Measurements from ENCODE around the gene FGD1. TPM values are rescaled to one million over a fixed set of nuclear protein-coding genes. Genes with fewer than 3 reads are reported as not detected.

The FGD1 gene
- total and polyA plus RNA-seq, 2 donors (not counting 3 experiments of a cell fraction or from before 2014, with no cell fraction given) = 6.3 to 19.6 TPM

- intact Hi-C loops (cut with micrococcal nuclease) (loop anchor here (1.0 to 10.0 kb wide), 8 partner anchors 43 to 396 kb away; partner anchors contain the start of genes GNL3L, MAGED2, PHF8 and WNK3), dilution Hi-C loops (cut with MboI; ENCODE audit: extremely low pct_ligation_motif_present, low sequenced_read_pairs) (no loop called here)
- Histone ChIP-seq H3K79me2 (ENCODE audit: control insufficient read depth, insufficient read depth, low read length) (peaks cover 31% of the 10 kb centered on the region), H3K4me2 (ENCODE audit: insufficient read depth, low read length) (peak within 1 kb of the TSS; percentile 98), H3K4me3 (replicated peaks in 1 of 3; ENCODE audit: insufficient read depth in 1 of 3, low read depth in 1 of 3, low read length in 3 of 3) (peak within 1 kb of the TSS; percentile 89 to 97 (median 94)), H3K9me3 (replicated peaks; ENCODE audit: control insufficient read depth, insufficient read depth, low read length) (no peaks in the 10 kb centered on the region), H3K27ac (ENCODE audit: insufficient read depth, low read depth, low read length) (peak within 1 kb of the TSS; percentile 45), H3K9me1 (replicated peaks; ENCODE audit: control insufficient read depth, extremely low read depth, insufficient read depth, low read length) (no peaks in the 10 kb centered on the region), H2AFZ (ENCODE audit: low read depth, low read length) (peak within 1 kb of the TSS; percentile 72), H3K27me3 (ENCODE audit: control insufficient read depth in 2 of 2, insufficient read depth in 2 of 2, low read length in 2 of 2) (no peaks in the 10 kb centered on the region), H3K36me3 (ENCODE audit: control insufficient read depth in 2 of 2, extremely low read depth in 1 of 2, insufficient read depth in 2 of 2, low read length in 2 of 2) (peaks cover 0 to 9% of the 10 kb centered on the region in 2 experiments), H3K9ac (replicated peaks; ENCODE audit: extremely low read depth, insufficient read depth, low read length) (peak within 1 kb of the TSS; percentile 75), H3K4me1 (ENCODE audit: control insufficient read depth, extremely low read depth, insufficient read depth, low read length) (peaks cover 12% of the 10 kb centered on the region), H4K20me1 (replicated peaks; ENCODE audit: control insufficient read depth, extremely low read depth, insufficient read depth, low read length) (no peaks in the 10 kb centered on the region)
- TF ChIP-seq POLR2AphosphoS5 (IDR thresholded peaks at IDR 0.05; ENCODE audit: insufficient read depth, low read depth, low read length) (peak; percentile 66), POLR2A (IDR thresholded peaks at IDR 0.05; ENCODE audit: low read depth, low read length) (peak; percentile 28), JUN (IDR thresholded peaks at IDR 0.05; ENCODE audit: borderline replicate concordance, insufficient read depth, insufficient read length, low read depth) (no peak), CTCF (IDR thresholded peaks at IDR 0.05; ENCODE audit: extremely low read depth in 1 of 2, insufficient read depth in 1 of 2, low read depth in 1 of 2, low read length in 2 of 2) (peak in 1 of 2 donors; percentile 8)
- TF ChIP-seq, protein P1, sequence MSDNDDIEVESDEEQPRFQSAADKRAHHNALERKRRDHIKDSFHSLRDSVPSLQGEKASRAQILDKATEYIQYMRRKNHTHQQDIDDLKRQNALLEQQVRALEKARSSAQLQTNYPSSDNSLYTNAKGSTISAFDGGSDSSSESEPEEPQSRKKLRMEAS (IDR thresholded peaks at IDR 0.05; ENCODE audit: insufficient read depth, insufficient read length) = peak; percentile 74
- BruUV-seq (replicated peaks) = TSS peak; percentile 31
- FAIRE-seq (peak; percentile 99), DNase-seq (ENCODE audit: low read depth, low spot score) (peak; percentile 87)
- POLR2A ChIA-PET = interaction anchor here (0.6 to 1.0 kb wide), 3 partner anchors 82 to 396 kb away, joined by 3 to 4 read pairs (median 4); partner anchors contain the start of genes GNL3L, PHF8 and WNK3
- CTCF ChIA-PET = interaction anchor here (1.0 to 2.6 kb wide), 4 partner anchors 192 to 617 kb away, joined by 3 to 15 read pairs (median 4); partner anchors contain the start of gene PHF8
Measured at GRCh38 chrX:54439960-54440871, 55.8 kb downstream of the FGD1 start, which contains the start of gene TSR2. Gene TSR2 (plus strand): TSS chrX:54440404. CDS start chrX:54440422, 18 bp downstream.

Data from endothelial cell of umbilical vein (primary cell).